GM10266 (cell line): Measurements from ENCODE around the gene PARVB.

Experiments
- DNase-seq: peaks from one replicate; pipeline ENCODE4 v3.0.0; 2012; ENCODE audit errors: extremely low spot score
- TF ChIP-seq, protein P1 (sequence below): IDR thresholded peaks from 2 replicates; pipeline ENCODE4 v1.5.1; 2012; ENCODE audit warnings: mild to moderate bottlenecking, low read depth; ENCODE audit not compliant: control insufficient read depth, insufficient read depth; ENCODE audit errors: missing control alignments

PARVB gene

GRCh38 chr22:44206330-44206645, 182.2 kb downstream of the PARVB start:
- TF ChIP-seq, protein P1, sequence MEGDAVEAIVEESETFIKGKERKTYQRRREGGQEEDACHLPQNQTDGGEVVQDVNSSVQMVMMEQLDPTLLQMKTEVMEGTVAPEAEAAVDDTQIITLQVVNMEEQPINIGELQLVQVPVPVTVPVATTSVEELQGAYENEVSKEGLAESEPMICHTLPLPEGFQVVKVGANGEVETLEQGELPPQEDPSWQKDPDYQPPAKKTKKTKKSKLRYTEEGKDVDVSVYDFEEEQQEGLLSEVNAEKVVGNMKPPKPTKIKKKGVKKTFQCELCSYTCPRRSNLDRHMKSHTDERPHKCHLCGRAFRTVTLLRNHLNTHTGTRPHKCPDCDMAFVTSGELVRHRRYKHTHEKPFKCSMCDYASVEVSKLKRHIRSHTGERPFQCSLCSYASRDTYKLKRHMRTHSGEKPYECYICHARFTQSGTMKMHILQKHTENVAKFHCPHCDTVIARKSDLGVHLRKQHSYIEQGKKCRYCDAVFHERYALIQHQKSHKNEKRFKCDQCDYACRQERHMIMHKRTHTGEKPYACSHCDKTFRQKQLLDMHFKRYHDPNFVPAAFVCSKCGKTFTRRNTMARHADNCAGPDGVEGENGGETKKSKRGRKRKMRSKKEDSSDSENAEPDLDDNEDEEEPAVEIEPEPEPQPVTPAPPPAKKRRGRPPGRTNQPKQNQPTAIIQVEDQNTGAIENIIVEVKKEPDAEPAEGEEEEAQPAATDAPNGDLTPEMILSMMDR: no peak
- no peak for DNase-seq

- no peak for DNase-seq
- TF ChIP-seq, protein P1: no peak
Observed at GRCh38 chr22:44206696-44207095, 182.6 kb downstream of the PARVB start.

DNA sequence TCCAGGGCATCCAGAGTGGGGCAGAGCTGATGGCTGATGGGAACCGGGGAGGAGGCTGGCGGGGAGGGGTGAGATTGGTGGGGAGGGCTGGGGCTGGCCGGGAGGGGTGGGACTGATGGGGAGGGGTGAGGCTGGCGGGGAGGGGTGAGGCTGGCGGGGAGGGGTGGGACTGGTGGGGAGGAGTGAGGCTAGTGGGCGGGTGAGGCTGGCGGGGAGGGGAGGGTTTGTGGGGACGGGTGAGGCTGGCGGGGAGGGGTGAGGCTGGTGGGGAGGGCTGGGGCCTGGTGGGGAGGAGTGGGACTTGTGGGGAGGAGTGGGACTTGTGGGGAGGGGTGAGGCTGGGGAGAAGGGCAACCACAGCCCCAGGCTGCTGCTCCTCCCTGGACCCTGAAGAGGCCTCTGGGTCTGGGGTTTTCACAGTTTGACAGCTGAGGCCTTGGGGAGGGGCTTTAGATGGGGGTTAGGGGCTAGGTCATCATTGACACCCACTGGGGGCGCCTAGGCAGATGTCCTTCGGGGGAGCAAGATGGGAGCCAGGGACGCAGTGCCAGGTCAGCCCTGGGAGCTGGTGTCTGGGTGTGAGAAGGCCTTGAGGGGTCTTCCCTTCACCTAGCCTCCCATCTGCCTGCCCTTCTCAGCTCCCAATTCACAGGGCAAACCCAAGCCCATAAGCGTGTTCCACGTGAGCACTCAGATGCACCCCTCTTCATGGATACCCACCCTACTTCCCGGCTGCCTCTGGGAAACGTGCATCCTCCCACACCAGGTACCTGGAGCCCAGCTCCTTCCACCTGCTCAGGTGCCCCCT, 183.3 kb downstream of the PARVB start:
- no peak for DNase-seq
- TF ChIP-seq, protein P1: no peak

DNA sequence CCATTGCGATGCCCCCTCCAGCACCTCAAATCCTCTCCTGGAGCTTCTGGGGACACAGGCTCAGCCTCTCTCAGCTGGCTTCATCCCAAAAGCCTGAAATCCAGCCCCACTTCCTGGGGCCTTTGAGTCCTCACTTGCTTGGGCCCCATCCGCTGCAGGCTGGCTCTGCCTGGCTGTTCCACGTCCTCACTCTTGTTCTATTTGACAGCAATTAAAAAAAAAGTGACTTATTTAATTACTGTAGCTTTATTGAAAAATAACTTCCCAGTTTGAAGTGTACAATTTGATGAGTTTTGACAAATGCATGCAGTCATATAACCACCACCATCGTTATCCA, 183.8 kb downstream of the PARVB start:
- DNase-seq: no peak
- TF ChIP-seq, protein P1: no peak

DNA sequence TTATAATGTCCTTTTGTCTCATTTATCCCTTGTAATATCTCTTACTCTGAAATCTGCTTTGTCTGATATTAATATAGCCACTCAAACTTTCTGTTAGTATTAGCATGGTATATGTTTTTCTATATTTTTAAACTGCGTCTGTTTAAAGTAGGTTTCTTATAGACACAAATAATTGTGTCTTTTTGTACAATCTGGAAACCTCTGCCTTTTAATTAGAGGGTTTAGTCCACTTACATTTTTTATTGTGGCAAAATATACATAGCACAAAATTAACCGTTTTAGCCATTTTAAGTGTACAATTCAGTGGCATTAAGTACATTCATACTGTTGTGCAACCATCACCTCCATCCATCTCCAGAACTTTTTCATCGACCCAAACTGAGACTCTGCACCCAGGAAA, 185.2 kb downstream of the PARVB start:
- DNase-seq: no peak
- TF ChIP-seq, protein P1: no peak

GRCh38 chr22:44210722-44211121, 186.6 kb downstream of the PARVB start:
- TF ChIP-seq, protein P1: no peak
- DNase-seq: no peak

DNA sequence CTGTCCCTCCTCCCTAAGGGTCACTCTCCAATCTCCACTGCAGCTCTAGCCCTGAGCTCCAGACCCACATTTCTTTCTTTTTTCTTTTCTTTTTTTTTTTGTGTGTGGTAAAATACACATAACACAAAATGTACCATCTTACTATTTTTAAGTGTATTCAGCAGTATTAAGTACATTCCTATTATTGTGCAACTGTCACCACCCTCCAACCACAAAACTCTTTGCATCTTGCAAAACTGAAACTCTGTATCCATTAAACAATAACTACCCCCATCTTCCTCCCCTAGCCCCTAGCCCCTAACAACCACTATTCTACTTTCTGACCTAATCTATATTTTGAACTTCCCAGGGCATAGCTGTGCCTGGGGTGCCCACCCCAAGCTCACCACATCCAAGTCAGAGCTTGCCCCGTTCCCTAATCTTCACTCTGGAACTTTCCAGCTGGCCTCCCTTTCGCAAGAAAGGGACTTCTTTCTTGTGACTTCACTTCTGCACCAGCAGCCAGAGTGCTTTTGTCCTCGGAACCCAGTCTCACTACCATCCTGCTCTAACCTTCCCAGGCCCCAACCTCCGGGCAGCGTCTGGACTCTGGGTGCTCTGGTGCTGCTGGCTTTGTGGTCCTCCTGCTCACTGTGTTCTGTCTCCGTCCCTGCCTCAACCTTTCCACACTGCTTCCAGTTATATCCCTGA, 187.3 kb downstream of the PARVB start:
- TF ChIP-seq, protein P1: no peak
- DNase-seq: no peak
